ENCODE measurements around the gene DENND4B. TPM values are rescaled to one million over a fixed set of nuclear protein-coding genes. Genes with fewer than 3 reads are reported as not detected.

DENND4B gene
- total and polyA plus RNA-seq, 9 of the 15 experiments (the other 6 are each of a cell fraction or from before 2014, with no cell fraction given): 9.5 to 80.5 (median 23.1) TPM

GRCh38 chr1:153945795-153946621 is 510 bp downstream of the DENND4B start (continued):
- TF ChIP-seq CUX1 (CRISPR knock-in tag; IDR thresholded peaks at IDR 0.05) (no peak), FOXA1 (IDR thresholded peaks at IDR 0.05; ENCODE audit: borderline replicate concordance) (no peak), CEBPB (tag; IDR thresholded peaks at IDR 0.05) (no peak), ZBTB2 (IDR thresholded peaks at IDR 0.05) (0 out of 2 replicates have a peak, but pooled peaks have one; percentile 7), NFE2L1 (tag; IDR thresholded peaks at IDR 0.05; ENCODE audit: borderline replicate concordance, low read depth) (no peak), RFX1 (IDR thresholded peaks at IDR 0.05) (no peak), NFIX (CRISPR knock-in tag; IDR thresholded peaks at IDR 0.05; ENCODE audit: low read depth) (no peak), FOXK1 (CRISPR knock-in tag; IDR thresholded peaks at IDR 0.05; ENCODE audit: borderline replicate concordance) (peak; percentile 4; the same call in 1 of the 2 replicates), ZBTB17 (CRISPR knock-in tag; IDR thresholded peaks at IDR 0.05) (no peak), BHLHE40 (IDR thresholded peaks at IDR 0.05; ENCODE audit: low read length) (peak; percentile 84), SMAD1 (IDR thresholded peaks at IDR 0.05; ENCODE audit: low read depth, low read length, partially characterized antibody) (no peak), SNIP1 (IDR thresholded peaks at IDR 0.05; ENCODE audit: low read depth) (no peak), MEF2D (tag; conservative IDR thresholded peaks at IDR 0.05; ENCODE audit: low read depth) (no peak), ATF3 (IDR thresholded peaks at IDR 0.05) (no peak), ATF3 (CRISPR knock-in tag; conservative IDR thresholded peaks at IDR 0.05) (no peak), CREM (IDR thresholded peaks at IDR 0.05; ENCODE audit: low read depth) (peak; percentile 21; the same call in 1 of the 2 replicates), ESRRB (CRISPR knock-in tag; IDR thresholded peaks at IDR 0.05; ENCODE audit: borderline replicate concordance) (no peak)
- TF ChIP-seq, protein P1, sequence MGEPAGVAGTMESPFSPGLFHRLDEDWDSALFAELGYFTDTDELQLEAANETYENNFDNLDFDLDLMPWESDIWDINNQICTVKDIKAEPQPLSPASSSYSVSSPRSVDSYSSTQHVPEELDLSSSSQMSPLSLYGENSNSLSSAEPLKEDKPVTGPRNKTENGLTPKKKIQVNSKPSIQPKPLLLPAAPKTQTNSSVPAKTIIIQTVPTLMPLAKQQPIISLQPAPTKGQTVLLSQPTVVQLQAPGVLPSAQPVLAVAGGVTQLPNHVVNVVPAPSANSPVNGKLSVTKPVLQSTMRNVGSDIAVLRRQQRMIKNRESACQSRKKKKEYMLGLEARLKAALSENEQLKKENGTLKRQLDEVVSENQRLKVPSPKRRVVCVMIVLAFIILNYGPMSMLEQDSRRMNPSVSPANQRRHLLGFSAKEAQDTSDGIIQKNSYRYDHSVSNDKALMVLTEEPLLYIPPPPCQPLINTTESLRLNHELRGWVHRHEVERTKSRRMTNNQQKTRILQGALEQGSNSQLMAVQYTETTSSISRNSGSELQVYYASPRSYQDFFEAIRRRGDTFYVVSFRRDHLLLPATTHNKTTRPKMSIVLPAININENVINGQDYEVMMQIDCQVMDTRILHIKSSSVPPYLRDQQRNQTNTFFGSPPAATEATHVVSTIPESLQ (CRISPR knock-in tag; IDR thresholded peaks at IDR 0.05): no peak

Measured in K562 (cell line).